HG03469 (cell line): ENCODE data around the gene FAM181A.
A peak's percentile ranks its signal among the peaks of the same experiment; 100 is the strongest.

Source experiments
- ATAC-seq: cut with Tn5 transposase; IDR thresholded peaks from one replicate; pipeline ENCODE4 v1.9.1; 2021; ENCODE audit warnings: mild to moderate bottlenecking, moderate library complexity, moderate number of reproducible peaks; ENCODE audit not compliant: unreplicated experiment

FAM181A gene

DNA sequence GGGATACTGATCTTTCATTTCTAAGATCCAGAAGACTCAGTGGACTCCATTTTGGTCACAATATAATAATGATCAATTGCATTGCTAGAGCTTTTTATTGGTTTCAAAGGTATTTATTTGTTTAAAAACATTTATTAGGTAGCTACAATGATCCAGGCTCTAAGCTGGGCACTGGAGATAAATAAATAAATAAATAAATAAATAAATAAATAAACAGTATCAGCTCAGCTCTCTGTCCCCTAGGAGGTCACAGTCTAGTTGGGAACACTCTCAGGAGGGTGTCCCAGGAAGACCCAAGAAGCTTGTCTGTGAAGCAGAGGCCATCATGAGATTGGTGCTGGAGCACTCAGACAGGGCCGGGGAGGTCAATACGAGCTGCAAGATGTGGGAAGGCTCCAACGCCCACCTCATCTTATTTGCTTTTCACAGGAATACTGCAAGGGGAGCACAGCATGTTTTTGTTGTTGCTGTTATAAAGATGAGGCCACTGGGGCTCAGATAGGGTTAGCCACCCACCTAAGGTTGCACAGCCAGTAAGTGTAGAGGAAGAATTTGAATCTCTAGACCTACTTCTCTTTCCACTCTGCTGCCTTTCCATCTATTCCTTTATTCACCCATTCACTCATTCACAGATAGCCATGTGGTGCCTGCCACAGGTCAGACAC is 33.8 kb downstream of the FAM181A start:
- no peak for ATAC-seq

GRCh38 chr14:93961620-93962019 is 34.5 kb downstream of the FAM181A start:
- ATAC-seq, result no peak

DNA sequence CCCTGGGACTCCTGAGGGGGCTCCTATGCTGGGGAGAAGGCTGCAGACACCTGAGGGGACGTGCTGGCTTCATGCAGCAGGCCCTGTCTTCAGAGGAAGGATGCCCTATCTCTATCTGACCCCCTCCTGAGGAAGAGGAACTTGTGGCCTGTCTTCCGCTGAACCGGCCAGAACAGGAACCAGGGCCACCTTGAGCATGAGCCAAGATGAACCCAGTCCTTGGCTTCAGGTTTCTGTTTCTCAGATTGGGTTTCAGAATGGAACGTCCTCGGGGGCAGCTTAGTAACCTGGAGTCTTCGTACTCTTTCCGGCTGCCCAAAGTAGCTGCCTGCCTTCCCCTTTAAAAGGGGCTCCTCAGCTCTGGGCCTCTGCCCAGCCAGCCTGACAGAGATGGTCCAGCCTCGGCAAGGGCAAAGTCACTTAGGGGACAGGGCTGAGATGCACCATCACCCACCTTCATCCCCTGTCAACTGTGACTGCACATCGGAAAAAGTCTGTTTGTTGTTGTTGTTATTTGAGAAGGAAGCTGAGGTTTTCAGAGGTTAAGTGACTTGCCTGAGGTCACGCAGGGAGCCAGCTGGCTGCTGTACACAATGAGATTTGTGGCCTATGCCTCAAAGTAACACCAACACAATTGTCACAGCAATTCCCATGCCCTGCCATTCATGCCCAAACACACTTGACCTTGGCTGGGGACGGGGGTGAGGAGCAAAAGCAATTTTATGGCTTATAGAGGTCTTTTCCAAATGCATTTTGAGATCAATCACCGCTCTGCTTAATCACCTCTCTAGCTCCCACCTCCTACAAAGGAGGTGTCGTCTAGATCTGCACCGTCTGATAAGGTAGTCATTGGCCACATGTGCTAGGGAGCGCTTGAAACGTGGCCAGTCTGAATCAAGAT is 35.8 kb downstream of the FAM181A start:
- peak; percentile 39 for ATAC-seq

DNA sequence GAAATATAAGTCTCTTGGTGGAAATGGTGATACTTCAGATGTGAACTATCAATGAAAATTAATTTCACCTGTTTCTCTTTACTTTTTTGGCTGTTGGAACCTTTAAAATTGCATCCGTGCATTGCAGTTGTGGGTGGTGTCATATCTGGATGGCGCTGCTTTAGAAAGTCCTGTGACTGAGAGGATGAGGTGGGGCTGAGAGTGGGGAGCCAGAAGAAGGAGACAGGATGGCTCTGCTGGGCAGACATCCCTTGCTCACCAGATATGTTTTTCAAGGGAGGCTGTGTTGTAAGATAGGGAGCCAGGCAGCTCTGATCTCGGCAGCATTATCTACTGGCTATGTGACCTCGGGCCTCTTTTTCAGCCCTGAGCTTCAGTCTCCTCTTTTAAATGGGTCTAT is 36.5 kb downstream of the FAM181A start:
- ATAC-seq, result no peak

DNA sequence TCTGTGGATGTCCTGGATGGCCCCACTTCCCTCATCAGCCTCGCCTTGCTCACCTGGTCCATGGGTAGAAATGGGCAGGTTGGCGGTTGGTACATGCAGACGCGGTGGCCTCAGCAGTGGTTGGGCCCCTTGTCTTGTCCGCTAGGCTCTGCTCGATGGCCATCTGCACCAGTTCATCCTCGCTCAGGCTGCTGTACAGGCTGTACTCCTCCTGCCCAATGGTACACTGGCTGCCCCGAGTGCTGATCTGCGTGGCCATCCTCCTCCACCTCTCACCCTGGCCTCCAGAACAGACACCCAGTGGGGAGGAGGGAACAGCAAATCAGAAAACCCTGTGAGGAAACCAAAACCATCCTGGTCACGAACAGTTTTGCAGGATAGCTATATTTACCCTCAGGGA is 37.1 kb downstream of the FAM181A start:
- ATAC-seq, result no peak

- no peak for ATAC-seq
These were observed 37.7 kb downstream of the FAM181A start for GRCh38 chr14:93964820-93965286.

- no peak for ATAC-seq
These were observed 38.2 kb downstream of the FAM181A start for GRCh38 chr14:93965287-93965821.

DNA sequence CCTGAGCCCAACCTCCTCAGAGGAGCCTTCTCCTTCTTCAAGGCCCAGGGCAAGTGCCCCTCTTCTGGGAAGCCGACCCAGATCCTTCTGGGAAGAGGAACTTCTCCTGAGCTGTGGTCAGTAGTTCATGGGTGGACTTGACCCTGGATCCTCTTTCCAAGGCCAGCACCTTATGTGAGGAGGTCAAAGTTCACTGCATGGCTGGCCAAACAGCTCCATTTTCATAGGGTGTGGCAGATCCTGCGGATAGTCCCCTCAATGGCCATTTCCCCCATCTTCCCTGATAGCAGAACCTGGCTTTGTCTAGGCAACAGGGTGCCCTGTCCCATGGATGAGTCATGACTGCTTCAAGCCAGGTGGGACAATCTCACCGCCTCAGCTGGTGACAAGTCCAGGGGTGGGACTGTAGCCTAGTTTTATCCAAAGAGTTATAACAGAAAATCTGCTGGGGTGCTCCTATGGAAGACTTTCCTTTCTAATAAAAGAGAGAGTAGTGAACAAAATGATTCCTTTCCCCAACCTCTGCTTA is 38.9 kb downstream of the FAM181A start:
- ATAC-seq, result no peak

- ATAC-seq, result peak; percentile 29
These were observed 40.6 kb downstream of the FAM181A start for GRCh38 chr14:93967637-93968250.

- no peak for ATAC-seq
These were observed 42.1 kb downstream of the FAM181A start for GRCh38 chr14:93969082-93969828.

- no peak for ATAC-seq
These were observed 43.4 kb downstream of the FAM181A start for GRCh38 chr14:93970585-93970964.

- peak; percentile 27 for ATAC-seq
These were observed 44.0 kb downstream of the FAM181A start for GRCh38 chr14:93970965-93971634.

GRCh38 chr14:93971635-93972027 is 44.5 kb downstream of the FAM181A start:
- ATAC-seq, result no peak

GRCh38 chr14:93972618-93973205 is 45.6 kb downstream of the FAM181A start:
- no peak for ATAC-seq

GRCh38 chr14:93973607-93974006 is 46.5 kb downstream of the FAM181A start:
- no peak for ATAC-seq

DNA sequence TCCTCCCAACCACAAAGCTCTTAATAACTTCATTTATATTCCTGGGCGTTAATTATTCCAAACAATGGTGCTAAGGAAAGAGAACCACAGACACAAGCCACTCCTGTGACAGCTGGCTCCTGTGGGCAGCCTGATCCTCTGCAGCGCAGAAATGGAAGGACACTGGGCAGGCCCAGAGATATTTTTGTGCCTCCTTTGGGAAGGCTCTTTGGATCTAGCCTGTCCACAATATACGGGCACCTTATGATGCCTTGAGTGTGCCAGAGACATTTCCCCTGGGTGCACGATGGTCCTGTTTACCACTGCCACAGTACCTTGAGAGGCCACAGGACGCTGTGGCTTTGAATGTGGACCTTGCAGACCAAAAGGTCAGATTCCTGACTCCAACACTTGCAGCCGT is 47.2 kb downstream of the FAM181A start:
- ATAC-seq, result no peak

- no peak for ATAC-seq
These were observed 47.7 kb downstream of the FAM181A start for GRCh38 chr14:93974833-93975232.

GRCh38 chr14:93975791-93976476 is 48.8 kb downstream of the FAM181A start:
- ATAC-seq, result peak; percentile 40

DNA sequence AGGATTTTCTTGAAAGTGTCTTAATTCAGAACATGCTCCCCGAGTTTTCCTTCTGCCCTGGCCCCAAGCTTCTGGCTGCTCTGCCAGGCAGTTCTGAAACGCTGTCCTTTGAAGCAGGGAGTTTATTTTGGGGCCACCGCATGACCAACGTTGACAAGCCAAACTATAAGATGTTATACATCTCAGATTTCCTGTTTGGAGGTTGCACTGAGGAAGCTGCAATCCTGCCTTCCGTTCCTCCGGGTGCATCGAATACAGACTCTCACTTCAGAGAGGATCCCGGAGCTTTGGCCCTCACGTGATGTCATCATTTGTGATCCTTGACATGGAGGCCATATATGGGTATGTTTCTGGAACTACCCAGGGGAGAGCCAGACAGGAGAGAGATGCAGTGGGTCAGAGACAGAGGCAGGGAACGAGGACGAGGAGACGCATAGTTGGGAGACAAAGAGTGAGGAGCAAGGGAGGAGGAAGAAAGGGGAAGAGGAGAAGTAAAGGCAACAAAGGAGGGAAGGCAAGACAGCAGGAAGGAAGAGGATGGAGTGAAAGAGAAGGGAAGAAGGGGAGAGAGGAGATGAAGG is 49.4 kb downstream of the FAM181A start, which contains the start of gene ASB2:
Gene ASB2 (minus strand): TSS at position 94 of the 581 bp plus-strand sequence. CDS start 12,031 bp downstream, outside the sequence.
- no peak for ATAC-seq
